Measurements from ENCODE around the gene CCT5.

The CCT5 gene

GRCh38 chr5:10249948-10250805 is at the start of gene CCT5:
Gene CCT5 (plus strand): TSS chr5:10250280. CDS start chr5:10250341, 61 bp downstream.
- peak; percentile 93 for DNase-seq (ENCODE audit: low spot score)

DNA sequence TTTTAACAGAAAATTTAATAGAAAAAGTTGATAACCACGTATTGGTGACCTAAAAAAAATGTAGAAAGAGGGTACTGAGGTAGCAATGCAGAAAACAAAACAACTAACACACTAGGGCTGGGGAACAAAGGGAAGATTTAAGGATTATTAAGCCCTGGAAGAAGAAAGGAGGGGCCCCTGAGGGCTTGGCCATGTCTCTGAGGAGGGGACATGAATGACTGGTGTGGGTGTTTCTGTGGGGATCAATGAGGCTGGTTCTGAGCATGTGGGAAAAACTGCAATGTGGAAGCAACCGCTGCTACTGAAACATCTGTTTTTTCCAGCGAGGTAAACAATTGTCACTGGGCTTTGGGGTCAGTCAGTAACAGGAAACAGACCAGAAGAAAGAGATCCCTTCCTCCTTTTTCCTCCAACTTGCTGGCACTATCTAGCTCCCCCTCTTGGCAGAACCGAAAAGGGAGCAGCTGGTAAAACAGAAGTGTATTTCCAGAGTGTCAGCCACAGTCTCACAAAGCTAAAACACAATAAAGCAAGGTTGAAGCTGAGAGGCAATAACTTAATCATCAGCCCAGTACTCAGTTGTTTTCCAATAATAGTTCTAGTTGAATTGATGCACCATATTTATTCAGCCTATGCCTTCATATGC is 48.7 kb upstream of the CCT5 start:
- DNase-seq (ENCODE audit: low spot score): peak; percentile 52

GRCh38 chr5:10202089-10202910 is 47.8 kb upstream of the CCT5 start:
- no peak for DNase-seq (ENCODE audit: low spot score)

GRCh38 chr5:10209004-10209403 is 41.1 kb upstream of the CCT5 start:
- no peak for DNase-seq (ENCODE audit: low spot score)

GRCh38 chr5:10213316-10213715 is 36.8 kb upstream of the CCT5 start:
- DNase-seq (ENCODE audit: low spot score): no peak

DNA sequence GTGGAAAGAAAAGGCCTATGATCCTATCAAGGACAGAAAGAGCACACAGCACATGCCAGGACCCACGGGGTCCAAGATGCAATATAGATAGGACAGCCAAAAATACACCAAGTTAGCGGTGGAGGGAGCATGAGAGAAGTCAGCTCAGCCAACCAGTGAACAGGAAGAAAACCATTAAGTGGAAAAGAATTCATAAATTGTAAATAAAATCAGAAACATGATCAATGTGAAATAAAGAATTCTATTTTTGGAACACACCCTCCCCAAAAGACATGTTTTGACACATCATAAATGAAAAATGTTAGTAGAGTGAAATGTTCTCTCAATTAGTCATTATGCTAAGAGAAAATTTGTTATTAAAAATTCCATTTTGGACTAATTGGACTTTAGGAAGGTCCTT is 36.0 kb upstream of the CCT5 start:
- DNase-seq (ENCODE audit: low spot score): no peak

GRCh38 chr5:10215366-10215765 is 34.7 kb upstream of the CCT5 start:
- no peak for DNase-seq (ENCODE audit: low spot score)

GRCh38 chr5:10216107-10216506 is 34.0 kb upstream of the CCT5 start:
- no peak for DNase-seq (ENCODE audit: low spot score)

GRCh38 chr5:10218658-10219057 is 31.4 kb upstream of the CCT5 start:
- no peak for DNase-seq (ENCODE audit: low spot score)

DNA sequence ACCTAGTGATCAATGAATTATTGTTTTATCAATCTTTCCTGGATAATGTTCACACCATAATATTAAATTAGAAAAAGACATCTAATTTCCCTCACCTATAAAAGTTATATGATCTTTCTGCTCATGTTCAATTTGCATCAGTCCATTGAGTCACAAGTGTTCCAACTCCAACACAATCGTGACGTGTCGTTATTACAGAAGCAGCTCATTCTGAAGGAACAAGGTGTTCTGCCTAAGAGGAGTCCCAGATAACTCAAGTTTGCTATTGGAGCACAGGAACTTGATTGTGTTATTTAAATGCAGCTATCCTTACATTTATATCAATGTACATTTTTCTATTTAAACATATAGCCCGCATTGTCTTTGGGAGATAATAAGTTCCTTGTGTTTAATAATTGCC is 31.0 kb upstream of the CCT5 start:
- DNase-seq (ENCODE audit: low spot score): no peak

GRCh38 chr5:10220248-10220647 is 29.8 kb upstream of the CCT5 start:
- no peak for DNase-seq (ENCODE audit: low spot score)

- DNase-seq (ENCODE audit: low spot score): no peak
Measured at GRCh38 chr5:10222326-10222725, 27.8 kb upstream of the CCT5 start.

DNA sequence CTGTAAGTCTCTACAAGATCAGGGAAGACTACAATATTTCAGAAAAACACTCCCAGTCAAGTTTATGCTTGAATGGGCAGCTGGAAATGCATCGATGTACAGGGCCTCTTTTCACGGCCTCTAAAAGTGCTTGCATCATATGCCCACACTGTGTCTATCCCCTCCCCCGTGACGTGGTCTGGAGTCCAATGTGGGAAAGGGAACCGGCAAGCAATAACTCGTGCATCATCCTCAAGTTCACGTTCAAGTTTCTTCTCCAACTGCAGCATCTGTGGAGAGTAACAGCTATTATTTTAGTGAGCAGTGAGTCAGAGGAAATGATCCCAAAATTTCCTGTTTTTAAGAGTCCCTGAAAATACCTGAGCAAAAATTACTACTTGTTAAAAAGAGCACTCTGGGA is 22.7 kb upstream of the CCT5 start:
- DNase-seq (ENCODE audit: low spot score): no peak

GRCh38 chr5:10228288-10228687 is 21.8 kb upstream of the CCT5 start:
- DNase-seq (ENCODE audit: low spot score): no peak

DNA sequence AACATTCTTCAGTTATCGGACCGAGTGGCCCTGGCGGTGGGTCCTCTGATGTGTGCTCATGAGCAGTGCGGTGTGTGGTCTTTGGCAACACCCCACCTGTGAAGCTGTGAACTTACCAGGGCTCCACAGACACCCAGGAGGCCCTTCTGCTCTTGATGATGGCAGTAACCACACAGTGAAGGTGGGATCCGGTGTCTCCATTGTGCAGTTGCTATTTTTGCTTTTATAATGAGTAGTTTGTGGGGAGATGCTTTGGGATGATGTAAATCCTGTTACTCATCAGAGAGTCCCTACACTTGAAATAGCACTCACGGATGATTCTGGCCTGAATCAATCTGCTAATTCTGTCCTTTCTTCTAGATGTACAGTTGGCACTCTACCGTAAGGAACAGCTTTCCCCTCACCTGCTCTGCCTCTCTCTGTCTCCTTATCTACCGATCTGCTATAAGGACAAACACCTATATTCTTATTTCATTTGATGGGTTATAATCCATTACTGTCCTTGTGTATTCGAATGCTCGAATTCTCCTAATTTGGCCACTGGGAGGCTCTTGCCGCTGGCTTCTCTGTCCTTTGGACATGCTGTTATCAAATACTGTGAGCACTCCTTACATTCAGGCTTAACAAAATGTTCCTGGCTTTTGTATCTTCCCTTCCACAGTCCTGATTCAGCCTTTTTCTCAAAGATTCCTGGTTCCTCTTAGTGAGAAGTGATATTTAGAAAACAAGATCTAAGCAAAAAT is 20.6 kb upstream of the CCT5 start:
- no peak for DNase-seq (ENCODE audit: low spot score)

- no peak for DNase-seq (ENCODE audit: low spot score)
Measured at GRCh38 chr5:10232386-10232785, 17.7 kb upstream of the CCT5 start.

- no peak for DNase-seq (ENCODE audit: low spot score)
Measured at GRCh38 chr5:10233011-10233410, 17.1 kb upstream of the CCT5 start.

GRCh38 chr5:10233505-10233904 is 16.6 kb upstream of the CCT5 start:
- no peak for DNase-seq (ENCODE audit: low spot score)

DNA sequence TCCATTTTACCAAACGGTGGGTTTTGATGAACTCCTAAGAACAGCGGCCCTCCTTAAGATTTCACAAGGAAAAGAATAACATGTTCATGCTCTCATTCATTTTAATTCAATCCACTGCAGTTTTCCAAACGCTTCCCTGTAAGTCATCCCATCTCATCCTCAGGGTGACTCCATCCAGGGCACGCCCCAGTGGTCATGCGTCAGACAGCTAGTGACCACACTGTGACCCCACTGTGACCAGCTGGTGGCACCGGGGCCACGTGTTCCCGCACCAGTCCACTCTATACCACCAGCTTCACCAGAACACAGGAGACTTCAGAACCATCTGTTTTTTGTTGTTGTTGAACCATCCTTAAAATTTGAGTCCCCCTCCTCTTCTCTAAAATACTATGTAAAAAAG is 14.7 kb upstream of the CCT5 start:
- DNase-seq (ENCODE audit: low spot score): no peak

- no peak for DNase-seq (ENCODE audit: low spot score)
Measured at GRCh38 chr5:10243660-10244240, 6.3 kb upstream of the CCT5 start.

DNA sequence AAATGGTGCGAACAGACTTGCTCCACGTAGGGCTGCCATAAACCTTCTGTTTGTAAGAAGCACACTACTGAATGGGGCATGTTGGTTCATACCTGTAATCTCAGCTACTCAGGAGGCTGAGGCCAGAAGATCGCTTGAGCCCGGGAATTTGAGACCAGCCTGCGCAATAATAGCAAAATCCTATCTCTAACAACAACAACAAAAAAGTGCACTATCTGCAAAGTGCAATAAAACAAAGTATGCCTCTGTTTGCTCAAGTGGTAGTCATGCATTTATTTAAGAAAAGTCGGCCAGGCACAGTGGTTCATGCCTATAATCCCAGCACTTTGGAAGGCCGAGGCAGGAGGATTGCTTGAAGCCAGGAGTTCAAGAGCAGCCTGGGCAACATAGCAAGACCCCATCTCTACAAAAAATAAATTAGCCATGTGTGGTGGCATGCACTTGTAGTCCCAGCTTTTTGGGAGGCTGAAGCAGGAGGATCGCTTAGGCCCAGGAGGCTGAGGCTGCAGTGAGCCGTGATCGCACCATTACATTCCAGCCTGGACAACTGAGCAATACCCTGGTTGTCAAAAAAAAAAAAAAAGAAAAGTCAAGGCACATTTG is 5.6 kb upstream of the CCT5 start:
- DNase-seq (ENCODE audit: low spot score): no peak
